Lower leg skin (tissue), 3 donors: ENCODE measurements around the gene ST8SIA5.

Experiments
- CTCF ChIP-seq, 3 donors: fragments of 450-650 bp; IDR thresholded peaks; one replicate each; pipeline ENCODE4 v1.5.1; 2016; ENCODE audit warnings: antibody characterized with exemption in 3 of 3, mild to moderate bottlenecking in 3 of 3, moderate library complexity in 2 of 3
- POLR2A ChIP-seq, 2 donors: fragments of 450-650 bp; IDR thresholded peaks; one replicate each; pipeline ENCODE4 v1.6.1; 2016 to 2017; ENCODE audit warnings: antibody characterized with exemption in 2 of 2, mild to moderate bottlenecking in 1 of 2, moderate library complexity in 1 of 2

- TF ChIP-seq CTCF (IDR thresholded peaks at IDR 0.05) (no peak), POLR2A (IDR thresholded peaks at IDR 0.05) (no peak)
These were observed 45.4 kb downstream of the ST8SIA5 start for GRCh38 chr18:46711444-46711863.
